Measurements from ENCODE around the gene ZNF366.

ZNF366 gene

DNA sequence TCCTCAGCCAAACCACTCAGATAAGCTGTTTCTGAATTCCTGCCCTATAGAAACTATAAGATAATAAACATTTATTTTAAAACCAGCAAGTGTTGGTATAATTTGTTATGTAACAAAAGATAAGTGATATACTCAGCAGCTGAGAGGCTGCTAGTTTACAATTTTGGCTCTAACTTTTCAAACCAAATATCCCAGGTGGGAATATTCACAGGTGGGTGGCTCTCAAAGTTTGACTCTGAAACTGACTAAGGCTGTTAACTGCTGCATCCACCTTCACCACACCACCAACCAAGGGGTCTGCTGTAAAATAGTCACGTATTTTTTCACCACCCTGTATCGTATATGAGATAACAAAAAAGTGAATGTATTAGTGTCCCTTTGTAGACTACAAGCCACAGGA lies 9.7 kb upstream of the ZNF366 start:
- H3K79me1 ChIP-seq (ENCODE audit: low read length): no peaks in the 10 kb centered on the region
- H2BK15ac ChIP-seq (replicated peaks; ENCODE audit: low read depth): no peak overlapping the region
- no peak overlapping the region for H3K23ac ChIP-seq (ENCODE audit: low read length)
- no peaks in the 10 kb centered on the region for H3K27me3 ChIP-seq (ENCODE audit: insufficient read depth, low read length, poor library complexity)
- DNase-seq: no peak
- no peaks in the 10 kb centered on the region for H3K79me2 ChIP-seq (ENCODE audit: control insufficient read depth, insufficient read depth, low read length)
- H3K4ac ChIP-seq (ENCODE audit: low read depth, low read length): no peak overlapping the region
- H3K9ac ChIP-seq (ENCODE audit: low read length): no peak overlapping the region
- no peaks in the 10 kb centered on the region for H3K4me1 ChIP-seq (ENCODE audit: control insufficient read depth, low read depth, low read length)
- H3K27ac ChIP-seq (ENCODE audit: low read depth, low read length): no peak overlapping the region
- H3K18ac ChIP-seq (ENCODE audit: low read length): no peak overlapping the region
- H3K4me3 ChIP-seq (ENCODE audit: low read length): no peak overlapping the region
- no peak overlapping the region for H2AK5ac ChIP-seq (ENCODE audit: low read length)
- WGBS (ENCODE audit: extremely low coverage, insufficient coverage, low lambda C conversion rate): no CpG with 5 or more reads among the region's 2 CpGs
- H3K56ac ChIP-seq (ENCODE audit: low read length): no peak overlapping the region
- H3K36me3 ChIP-seq (ENCODE audit: control insufficient read depth, insufficient read depth, low read length): no peaks in the 10 kb centered on the region
- H4K8ac ChIP-seq (ENCODE audit: low read depth, low read length): no peak overlapping the region
- H2BK5ac ChIP-seq (ENCODE audit: low read length): no peak overlapping the region
- no peak overlapping the region for H3K4me2 ChIP-seq (ENCODE audit: low read length)
- H2BK120ac ChIP-seq (ENCODE audit: low read depth, low read length): no peak overlapping the region
- no peak overlapping the region for H4K5ac ChIP-seq (ENCODE audit: low read length)

GRCh38 chr5:72515211-72515610 lies 8.0 kb upstream of the ZNF366 start:
- WGBS (ENCODE audit: extremely low coverage, insufficient coverage, low lambda C conversion rate): no CpG with 5 or more reads among the region's 5 CpGs
- Histone ChIP-seq H2BK5ac (ENCODE audit: low read length) (no peak overlapping the region), H3K4me2 (ENCODE audit: low read length) (no peak overlapping the region), H4K5ac (ENCODE audit: low read length) (no peak overlapping the region), H3K79me2 (ENCODE audit: control insufficient read depth, insufficient read depth, low read length) (no peaks in the 10 kb centered on the region), H3K27ac (ENCODE audit: low read depth, low read length) (no peak overlapping the region), H2AK5ac (ENCODE audit: low read length) (no peak overlapping the region), H3K4ac (ENCODE audit: low read depth, low read length) (no peak overlapping the region), H3K79me1 (ENCODE audit: low read length) (no peaks in the 10 kb centered on the region), H3K4me3 (ENCODE audit: low read length) (no peak overlapping the region), H3K9ac (ENCODE audit: low read length) (no peak overlapping the region), H2BK120ac (ENCODE audit: low read depth, low read length) (no peak overlapping the region), H2BK15ac (replicated peaks; ENCODE audit: low read depth) (no peak overlapping the region), H3K27me3 (ENCODE audit: insufficient read depth, low read length, poor library complexity) (no peaks in the 10 kb centered on the region), H3K23ac (ENCODE audit: low read length) (no peak overlapping the region), H4K8ac (ENCODE audit: low read depth, low read length) (no peak overlapping the region), H3K56ac (ENCODE audit: low read length) (no peak overlapping the region), H3K36me3 (ENCODE audit: control insufficient read depth, insufficient read depth, low read length) (no peaks in the 10 kb centered on the region), H3K4me1 (ENCODE audit: control insufficient read depth, low read depth, low read length) (no peaks in the 10 kb centered on the region), H3K18ac (ENCODE audit: low read length) (no peak overlapping the region)
- DNase-seq: no peak

- H3K79me1 ChIP-seq (ENCODE audit: low read length): no peaks in the 10 kb centered on the region
- no peak for DNase-seq
- H3K4me2 ChIP-seq (ENCODE audit: low read length): no peak overlapping the region
These were observed 5.3 kb upstream of the ZNF366 start for GRCh38 chr5:72512593-72512860.

GRCh38 chr5:72511774-72512592 lies 4.8 kb upstream of the ZNF366 start:
- no CpG with 5 or more reads among the region's 6 CpGs for WGBS (ENCODE audit: extremely low coverage, insufficient coverage, low lambda C conversion rate)
- Histone ChIP-seq H3K9ac (ENCODE audit: low read length) (no peak overlapping the region), H3K4me3 (ENCODE audit: low read length) (no peak overlapping the region), H3K4me1 (ENCODE audit: control insufficient read depth, low read depth, low read length) (peaks cover 3% of the 10 kb centered on the region), H3K27me3 (ENCODE audit: insufficient read depth, low read length, poor library complexity) (no peaks in the 10 kb centered on the region), H3K79me1 (ENCODE audit: low read length) (no peaks in the 10 kb centered on the region), H2AK5ac (ENCODE audit: low read length) (no peak overlapping the region), H2BK15ac (replicated peaks; ENCODE audit: low read depth) (no peak overlapping the region), H4K5ac (ENCODE audit: low read length) (no peak overlapping the region), H3K4me2 (ENCODE audit: low read length) (no peak overlapping the region), H3K36me3 (ENCODE audit: control insufficient read depth, insufficient read depth, low read length) (no peaks in the 10 kb centered on the region), H3K27ac (ENCODE audit: low read depth, low read length) (no peak overlapping the region), H3K56ac (ENCODE audit: low read length) (no peak overlapping the region), H4K8ac (ENCODE audit: low read depth, low read length) (no peak overlapping the region), H2BK5ac (ENCODE audit: low read length) (no peak overlapping the region), H2BK120ac (ENCODE audit: low read depth, low read length) (no peak overlapping the region), H3K23ac (ENCODE audit: low read length) (no peak overlapping the region), H3K18ac (ENCODE audit: low read length) (no peak overlapping the region), H3K79me2 (ENCODE audit: control insufficient read depth, insufficient read depth, low read length) (no peaks in the 10 kb centered on the region), H3K4ac (ENCODE audit: low read depth, low read length) (no peak overlapping the region)
- DNase-seq: no peak

More at GRCh38 chr5:72512593-72512860, 5.3 kb upstream of the ZNF366 start:
- Histone ChIP-seq H2BK5ac (ENCODE audit: low read length) (no peak overlapping the region), H3K27me3 (ENCODE audit: insufficient read depth, low read length, poor library complexity) (no peaks in the 10 kb centered on the region), H2BK120ac (ENCODE audit: low read depth, low read length) (no peak overlapping the region), H3K4ac (ENCODE audit: low read depth, low read length) (no peak overlapping the region), H4K8ac (ENCODE audit: low read depth, low read length) (no peak overlapping the region), H3K18ac (ENCODE audit: low read length) (no peak overlapping the region), H2BK15ac (replicated peaks; ENCODE audit: low read depth) (no peak overlapping the region), H3K27ac (ENCODE audit: low read depth, low read length) (no peak overlapping the region), H4K5ac (ENCODE audit: low read length) (no peak overlapping the region), H3K36me3 (ENCODE audit: control insufficient read depth, insufficient read depth, low read length) (no peaks in the 10 kb centered on the region), H3K56ac (ENCODE audit: low read length) (no peak overlapping the region), H3K23ac (ENCODE audit: low read length) (no peak overlapping the region), H2AK5ac (ENCODE audit: low read length) (no peak overlapping the region), H3K9ac (ENCODE audit: low read length) (no peak overlapping the region), H3K79me2 (ENCODE audit: control insufficient read depth, insufficient read depth, low read length) (no peaks in the 10 kb centered on the region), H3K4me1 (ENCODE audit: control insufficient read depth, low read depth, low read length) (peaks cover 3% of the 10 kb centered on the region), H3K4me3 (ENCODE audit: low read length) (no peak overlapping the region)

DNA sequence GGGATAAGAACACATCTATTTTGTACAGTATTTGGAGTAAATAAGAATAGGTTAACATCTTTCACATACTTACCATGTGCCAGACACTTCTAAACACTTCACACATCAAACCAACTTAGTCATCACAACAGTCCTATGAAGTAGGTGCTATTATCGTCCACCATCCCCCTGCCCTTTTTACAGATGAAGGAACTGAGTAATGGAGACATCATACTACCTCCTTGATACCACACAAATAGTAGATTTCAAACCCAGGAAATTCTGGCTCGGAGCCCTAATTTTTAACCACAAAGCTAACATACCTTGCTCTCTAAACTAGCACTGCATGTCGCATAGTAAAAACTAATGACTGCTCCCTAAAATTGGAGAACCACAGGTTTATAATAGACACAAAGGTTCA lies 4.2 kb upstream of the ZNF366 start:
- Histone ChIP-seq H2BK15ac (replicated peaks; ENCODE audit: low read depth) (no peak overlapping the region), H3K27ac (ENCODE audit: low read depth, low read length) (no peak overlapping the region), H3K9ac (ENCODE audit: low read length) (no peak overlapping the region), H3K79me1 (ENCODE audit: low read length) (no peaks in the 10 kb centered on the region), H3K4me1 (ENCODE audit: control insufficient read depth, low read depth, low read length) (peaks cover 3% of the 10 kb centered on the region), H2AK5ac (ENCODE audit: low read length) (no peak overlapping the region), H3K36me3 (ENCODE audit: control insufficient read depth, insufficient read depth, low read length) (no peaks in the 10 kb centered on the region), H3K4me2 (ENCODE audit: low read length) (no peak overlapping the region), H3K18ac (ENCODE audit: low read length) (no peak overlapping the region), H4K5ac (ENCODE audit: low read length) (no peak overlapping the region), H2BK120ac (ENCODE audit: low read depth, low read length) (no peak overlapping the region), H3K4me3 (ENCODE audit: low read length) (no peak overlapping the region), H3K4ac (ENCODE audit: low read depth, low read length) (no peak overlapping the region), H4K8ac (ENCODE audit: low read depth, low read length) (no peak overlapping the region), H3K23ac (ENCODE audit: low read length) (no peak overlapping the region), H2BK5ac (ENCODE audit: low read length) (no peak overlapping the region), H3K56ac (ENCODE audit: low read length) (no peak overlapping the region), H3K27me3 (ENCODE audit: insufficient read depth, low read length, poor library complexity) (no peaks in the 10 kb centered on the region), H3K79me2 (ENCODE audit: control insufficient read depth, insufficient read depth, low read length) (no peaks in the 10 kb centered on the region)
- no CpG with 5 or more reads among the region's 3 CpGs for WGBS (ENCODE audit: extremely low coverage, insufficient coverage, low lambda C conversion rate)
- no peak for DNase-seq

- H3K27ac ChIP-seq (ENCODE audit: low read depth, low read length): no peak overlapping the region
- H3K4me1 ChIP-seq (ENCODE audit: control insufficient read depth, low read depth, low read length): peaks cover 3% of the 10 kb centered on the region
- H2BK15ac ChIP-seq (replicated peaks; ENCODE audit: low read depth): no peak overlapping the region
- no peak overlapping the region for H3K4me2 ChIP-seq (ENCODE audit: low read length)
- no peaks in the 10 kb centered on the region for H3K79me2 ChIP-seq (ENCODE audit: control insufficient read depth, insufficient read depth, low read length)
- H2BK120ac ChIP-seq (ENCODE audit: low read depth, low read length): no peak overlapping the region
- H3K56ac ChIP-seq (ENCODE audit: low read length): no peak overlapping the region
- no peak overlapping the region for H3K9ac ChIP-seq (ENCODE audit: low read length)
- no peak overlapping the region for H2BK5ac ChIP-seq (ENCODE audit: low read length)
- no peak overlapping the region for H3K4ac ChIP-seq (ENCODE audit: low read depth, low read length)
- H4K5ac ChIP-seq (ENCODE audit: low read length): no peak overlapping the region
- no peak overlapping the region for H3K4me3 ChIP-seq (ENCODE audit: low read length)
- no peak for DNase-seq
- H3K79me1 ChIP-seq (ENCODE audit: low read length): no peaks in the 10 kb centered on the region
- no peaks in the 10 kb centered on the region for H3K36me3 ChIP-seq (ENCODE audit: control insufficient read depth, insufficient read depth, low read length)
- WGBS (ENCODE audit: extremely low coverage, insufficient coverage, low lambda C conversion rate): no CpG with 5 or more reads among the region's 8 CpGs
- no peaks in the 10 kb centered on the region for H3K27me3 ChIP-seq (ENCODE audit: insufficient read depth, low read length, poor library complexity)
- H3K18ac ChIP-seq (ENCODE audit: low read length): no peak overlapping the region
- H2AK5ac ChIP-seq (ENCODE audit: low read length): no peak overlapping the region
- no peak overlapping the region for H3K23ac ChIP-seq (ENCODE audit: low read length)
- no peak overlapping the region for H4K8ac ChIP-seq (ENCODE audit: low read depth, low read length)
These were observed 3.5 kb upstream of the ZNF366 start for GRCh38 chr5:72510610-72511181.
